CD14-positive monocyte (primary cell): ENCODE measurements around the gene KRTAP5-5. TPM values are rescaled to one million over a fixed set of nuclear protein-coding genes. Genes with fewer than 3 reads are reported as not detected.
"Not testable (repeated sequence)": the region's sequence is repeated elsewhere in the genome, so short reads cannot be mapped to it uniquely, and the experiment has no call there.

Experiments used
- DNase-seq, 3 donors: peaks; one replicate each; pipeline ENCODE4 v3.0.0-alpha.2; 2011 to 2022
- H2AFZ ChIP-seq: 2 replicates; pipeline ENCODE4 v1.6.0; 2012; ENCODE audit warnings: mild to moderate bottlenecking, low read depth, low read length, inconsistent platforms; ENCODE audit not compliant: insufficient read depth, poor library complexity, severe bottlenecking
- H3K27ac ChIP-seq, 2 donors: 1 replicate in 1 of 2; 2 replicates in 1 of 2; pipeline ENCODE4 v1.5.1; 2012 to 2013; ENCODE audit warnings: low read length in 2 of 2, control low read depth in 1 of 2, inconsistent platforms in 1 of 2, low read depth in 1 of 2, mild to moderate bottlenecking in 1 of 2
- H3K27me3 ChIP-seq, 2 donors: one replicate each; pipeline versions ENCODE4 v1.6.0 to v1.6.1; 2011 to 2013; ENCODE audit warnings: low read length in 2 of 2; ENCODE audit not compliant: control insufficient read depth in 2 of 2, insufficient read depth in 2 of 2
- H3K36me3 ChIP-seq, 2 donors: replicated peaks in 1 of 2; 1 replicate in 1 of 2; 2 replicates in 1 of 2; pipeline versions ENCODE4 v1.5.1 to v1.6.1; 2012 to 2013; ENCODE audit warnings: low read length in 2 of 2, control low read depth in 1 of 2, inconsistent platforms in 1 of 2, mild to moderate bottlenecking in 1 of 2; ENCODE audit not compliant: insufficient read depth in 2 of 2, control insufficient read depth in 1 of 2
- H3K4me1 ChIP-seq, 2 donors: 1 replicate in 1 of 2; 2 replicates in 1 of 2; pipeline versions ENCODE4 v1.5.1 to v1.6.1; 2012 to 2013; ENCODE audit warnings: low read length in 2 of 2, control low read depth in 1 of 2, inconsistent platforms in 1 of 2, mild to moderate bottlenecking in 1 of 2, moderate library complexity in 1 of 2; ENCODE audit not compliant: insufficient read depth in 2 of 2, control insufficient read depth in 1 of 2
- H3K4me2 ChIP-seq: replicated peaks from 2 replicates; pipeline ENCODE3; 2012; ENCODE audit warnings: low read length, moderate library complexity, mild to moderate bottlenecking; ENCODE audit not compliant: poor library complexity, severe bottlenecking; ENCODE audit errors: extremely low read depth
- H3K4me3 ChIP-seq, 3 experiments: fragments of 200-600 bp in 1 of 3; sonication (generic) in 1 of 3; replicated peaks in 1 of 3; 1 replicate in 2 of 3; 2 replicates in 1 of 3; pipeline ENCODE4 v1.5.1; 2011 to 2013; ENCODE audit warnings: low read length in 3 of 3, mild to moderate bottlenecking in 3 of 3, control low read depth in 2 of 3, low read depth in 2 of 3, inconsistent platforms in 1 of 3, moderate library complexity in 1 of 3
- H3K79me2 ChIP-seq: 2 replicates; pipeline ENCODE4 v1.6.0; 2012; ENCODE audit warnings: mild to moderate bottlenecking, control low read depth, inconsistent platforms, low read length, moderate library complexity; ENCODE audit not compliant: insufficient read depth
- H3K9ac ChIP-seq: 2 replicates; pipeline ENCODE4 v1.6.0; 2017; ENCODE audit warnings: low read length, mild to moderate bottlenecking; ENCODE audit not compliant: insufficient read depth, poor library complexity, severe bottlenecking
- H3K9me3 ChIP-seq, 2 donors: replicated peaks in 1 of 2; 1 replicate in 1 of 2; 2 replicates in 1 of 2; pipeline versions ENCODE4 v1.5.1 to v1.6.1; 2012 to 2013; ENCODE audit warnings: low read length in 2 of 2, control low read depth in 1 of 2; ENCODE audit not compliant: control insufficient read depth in 1 of 2, insufficient read depth in 1 of 2
- H4K20me1 ChIP-seq: 2 replicates; pipeline ENCODE4 v1.6.0; 2012; ENCODE audit warnings: mild to moderate bottlenecking, low read length, control low read depth, moderate library complexity; ENCODE audit not compliant: insufficient read depth
- H3K27ac Mint-ChIP-seq, 7 donors: one replicate each; pipeline ENCODE4 v1.8.0; 2020; ENCODE audit warnings: mild to moderate bottlenecking in 7 of 7, mixed read lengths in 7 of 7, moderate library complexity in 6 of 7, inconsistent platforms in 2 of 7
- H3K27me3 Mint-ChIP-seq, 3 donors: one replicate each; pipeline ENCODE4 v1.8.0; 2021 to 2022; ENCODE audit warnings: low read depth in 3 of 3, mild to moderate bottlenecking in 3 of 3, mixed read lengths in 3 of 3, moderate library complexity in 3 of 3, inconsistent platforms in 1 of 3
- H3K36me3 Mint-ChIP-seq, 2 donors: one replicate each; pipeline ENCODE4 v1.8.0; 2020; ENCODE audit warnings: mixed read lengths in 2 of 2, inconsistent platforms in 1 of 2, mild to moderate bottlenecking in 1 of 2
- H3K4me1 Mint-ChIP-seq: one replicate; pipeline ENCODE4 v1.8.0; 2020; ENCODE audit warnings: mild to moderate bottlenecking, mixed read lengths
- H3K4me3 Mint-ChIP-seq, 2 donors: one replicate each; pipeline ENCODE4 v1.8.0; 2020; ENCODE audit warnings: mild to moderate bottlenecking in 2 of 2, mixed read lengths in 2 of 2, moderate library complexity in 1 of 2
- H3K9me3 Mint-ChIP-seq, 7 donors: one replicate each; pipeline ENCODE4 v1.8.0; 2020 to 2022; ENCODE audit warnings: mixed read lengths in 7 of 7, mild to moderate bottlenecking in 6 of 7, moderate library complexity in 6 of 7, inconsistent platforms in 2 of 7
- WGBS: methylation state at CpG from one replicate; pipeline ENCODE4 v1.1.5; 2013; ENCODE audit warnings: missing lambda C conversion rate; ENCODE audit not compliant: insufficient coverage; 5-methylcytosine and 5-hydroxymethylcytosine counted together
- intact Hi-C, 2 donors: fragments of 100-400 bp; cut with micrococcal nuclease; formaldehyde crosslinking; loops; one replicate each; pipeline versions ENCODE4 v1.15.0 to v1.15.1; 2023
- polyA plus RNA-seq, 3 donors: library from polyadenylated mRNA; depleted of rRNA in 1 of 3; unstranded in 2 of 3; stranded (reverse) in 1 of 3; fragments of 300-500 nt in 2 of 3; fragments of >200 nt in 1 of 3; fragmentation: Illumina TruSeq in 2 of 3; gene quantifications; 1 replicate in 2 of 3; 2 replicates in 1 of 3; pipeline ENCODE4 v1.2.3, GENCODE V29; 2012 to 2021
- TF ChIP-seq, protein P1 (sequence below): fragments of 200-600 bp; IDR thresholded peaks from one replicate; pipeline ENCODE4 v1.8.0; 2022; ENCODE audit warnings: antibody characterized with exemption, mild to moderate bottlenecking

Gene KRTAP5-5
- polyA plus RNA-seq, 3 donors, result not detected

DNA sequence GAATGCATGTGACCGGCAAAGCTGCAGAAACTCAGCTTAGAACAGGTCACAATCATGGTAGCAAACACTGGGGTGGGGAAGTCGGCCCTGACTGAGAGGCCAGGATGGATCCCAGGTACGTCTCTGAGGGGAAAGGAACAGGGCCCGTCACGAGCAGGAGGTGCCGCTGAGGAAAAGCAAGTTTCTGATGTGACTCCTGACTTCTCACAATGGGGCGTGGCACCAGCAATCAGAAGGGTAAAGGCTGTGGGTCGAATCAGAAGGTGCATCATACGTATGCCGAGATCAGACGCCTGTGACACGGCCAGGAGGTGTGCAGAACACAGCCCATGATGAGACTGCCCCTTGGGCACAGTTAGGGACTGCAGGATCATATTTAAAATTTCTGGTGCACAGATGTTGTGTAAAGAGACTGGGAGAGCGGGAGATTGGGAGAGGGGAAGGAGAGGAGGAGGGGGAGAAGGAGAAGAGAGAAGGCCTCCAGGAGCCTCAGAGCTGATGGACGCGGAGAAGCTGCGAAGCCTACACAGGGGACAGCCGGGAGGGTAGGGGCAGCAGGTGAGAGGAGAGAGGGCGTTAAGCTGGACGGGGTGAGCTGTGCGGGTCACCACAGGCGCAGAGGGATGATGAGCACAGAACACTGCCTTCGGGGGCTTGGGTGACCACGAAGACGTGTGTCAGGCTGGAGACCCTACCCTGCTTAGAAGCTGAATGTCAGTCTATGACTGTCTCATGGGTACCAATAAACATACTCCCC lies 30.7 kb downstream of the KRTAP5-5 start:
- Histone ChIP-seq H3K27me3 (peaks cover 0 to 14% of the 10 kb centered on the region in 2 donors), H3K27ac (no peak overlapping the region), H3K4me3 (no peak overlapping the region), H3K79me2 (no peaks in the 10 kb centered on the region), H3K9me3 (no peaks in the 10 kb centered on the region), H3K4me2 (no peak overlapping the region), H3K4me1 (no peaks in the 10 kb centered on the region), H4K20me1 (no peaks in the 10 kb centered on the region), H2AFZ (no peak overlapping the region), H3K9ac (no peak overlapping the region), H3K36me3 (no peaks in the 10 kb centered on the region)
- DNase-seq, result no peak
- Mint-ChIP-seq H3K36me3 (no peaks in the 10 kb centered on the region), H3K9me3 (peaks cover 0 to 4% (median 0%) of the 10 kb centered on the region in 7 donors), H3K27ac (peak overlapping the region in 2 of 7 donors; percentile 3 to 16), H3K4me3 (peak overlapping the region in 1 of 2 donors; percentile 56), H3K4me1 (peaks cover 2% of the 10 kb centered on the region), H3K27me3 (peaks cover 43 to 54% (median 43%) of the 10 kb centered on the region in 3 donors)
- intact Hi-C loops, result no loop called here
- TF ChIP-seq, protein P1, sequence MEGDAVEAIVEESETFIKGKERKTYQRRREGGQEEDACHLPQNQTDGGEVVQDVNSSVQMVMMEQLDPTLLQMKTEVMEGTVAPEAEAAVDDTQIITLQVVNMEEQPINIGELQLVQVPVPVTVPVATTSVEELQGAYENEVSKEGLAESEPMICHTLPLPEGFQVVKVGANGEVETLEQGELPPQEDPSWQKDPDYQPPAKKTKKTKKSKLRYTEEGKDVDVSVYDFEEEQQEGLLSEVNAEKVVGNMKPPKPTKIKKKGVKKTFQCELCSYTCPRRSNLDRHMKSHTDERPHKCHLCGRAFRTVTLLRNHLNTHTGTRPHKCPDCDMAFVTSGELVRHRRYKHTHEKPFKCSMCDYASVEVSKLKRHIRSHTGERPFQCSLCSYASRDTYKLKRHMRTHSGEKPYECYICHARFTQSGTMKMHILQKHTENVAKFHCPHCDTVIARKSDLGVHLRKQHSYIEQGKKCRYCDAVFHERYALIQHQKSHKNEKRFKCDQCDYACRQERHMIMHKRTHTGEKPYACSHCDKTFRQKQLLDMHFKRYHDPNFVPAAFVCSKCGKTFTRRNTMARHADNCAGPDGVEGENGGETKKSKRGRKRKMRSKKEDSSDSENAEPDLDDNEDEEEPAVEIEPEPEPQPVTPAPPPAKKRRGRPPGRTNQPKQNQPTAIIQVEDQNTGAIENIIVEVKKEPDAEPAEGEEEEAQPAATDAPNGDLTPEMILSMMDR, result no peak
- 86% methylated on average over 21 of the region's 24 CpGs for WGBS

DNA sequence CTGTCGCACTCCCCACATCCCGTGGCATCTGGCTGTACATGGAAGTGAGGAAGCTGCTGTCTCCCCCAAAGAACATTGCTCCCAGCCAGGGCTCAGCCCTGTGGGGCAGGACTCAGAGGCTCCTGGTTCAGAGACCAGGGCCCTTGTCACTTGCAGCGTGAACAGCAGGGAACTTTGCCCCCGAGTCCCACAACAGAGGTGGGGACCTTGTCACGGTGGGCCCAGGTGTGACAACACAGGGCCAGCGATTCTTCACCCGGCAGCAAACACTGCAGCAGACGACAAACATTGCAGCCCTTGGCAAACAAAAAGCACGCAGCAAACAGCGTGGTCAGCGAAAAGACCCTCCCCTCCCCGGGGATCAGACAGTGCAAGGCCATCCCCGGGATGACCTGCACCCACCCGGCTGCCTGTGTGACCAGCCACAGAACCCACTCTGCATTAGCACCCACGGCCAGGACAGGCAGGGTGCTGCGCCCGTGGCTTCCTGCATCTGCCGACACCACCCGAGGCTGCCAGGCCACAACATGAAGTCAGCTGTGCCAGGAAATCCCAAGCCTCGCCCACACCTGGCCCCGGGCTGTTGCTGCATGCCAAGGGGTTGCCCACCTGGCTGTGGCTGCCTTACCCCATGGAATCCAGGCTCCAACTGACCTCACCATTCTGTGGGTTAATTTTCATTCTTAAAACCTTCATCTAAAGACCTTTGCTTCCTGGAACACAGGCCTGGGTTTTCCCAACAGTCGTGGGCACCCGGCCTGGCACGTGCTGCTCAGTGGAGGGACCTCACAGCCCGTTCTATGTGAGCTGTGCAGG lies 32.1 kb downstream of the KRTAP5-5 start:
- peaks cover 0 to 14% of the 10 kb centered on the region in 2 donors for H3K27me3 ChIP-seq
- H3K36me3 ChIP-seq, DNase-seq, H3K27ac ChIP-seq, H3K4me2 ChIP-seq, H3K27ac Mint-ChIP-seq, H3K9me3 ChIP-seq, H4K20me1 ChIP-seq, H3K4me1 Mint-ChIP-seq, H3K4me3 Mint-ChIP-seq, H3K79me2 ChIP-seq, H2AFZ ChIP-seq, H3K9me3 Mint-ChIP-seq, H3K4me1 ChIP-seq, intact Hi-C loops, H3K36me3 Mint-ChIP-seq, H3K9ac ChIP-seq, H3K4me3 ChIP-seq: not testable (repeated sequence)
- peaks cover 43 to 56% (median 43%) of the 10 kb centered on the region in 3 donors for H3K27me3 Mint-ChIP-seq
- 3% methylated on average over 6 of the region's 25 CpGs for WGBS

DNA sequence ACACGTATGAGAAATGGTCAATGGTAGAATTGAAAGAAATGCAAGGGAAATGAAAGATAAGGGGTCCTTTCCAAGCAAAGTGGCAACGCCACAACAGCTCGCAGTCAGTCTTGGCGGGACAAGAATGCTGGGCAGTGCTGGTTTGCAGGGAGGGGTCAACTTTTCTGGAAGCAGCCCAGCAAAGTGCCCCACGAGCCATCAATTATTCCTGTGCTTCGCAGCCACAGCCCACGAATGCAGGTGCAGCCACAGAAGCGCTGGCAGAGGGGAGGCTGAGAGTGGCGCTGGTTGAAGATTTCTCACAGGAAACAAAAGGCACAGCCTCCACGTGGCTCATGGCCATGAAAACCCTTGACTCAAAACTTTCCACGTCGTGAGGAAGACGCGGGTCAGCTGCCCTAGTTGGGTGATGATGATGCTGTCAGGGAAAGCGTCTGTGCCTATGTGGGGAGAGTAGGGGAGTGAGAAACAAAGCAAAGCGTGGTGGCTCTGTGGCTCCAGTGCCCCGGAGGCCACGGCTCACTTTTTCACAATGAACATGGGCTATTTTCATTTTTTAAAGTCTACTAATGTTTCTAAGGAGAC lies 33.2 kb downstream of the KRTAP5-5 start:
- not testable (repeated sequence) for DNase-seq, H3K27ac Mint-ChIP-seq

More for the DNA sequence above, 33.2 kb downstream of the KRTAP5-5 start:
- H3K4me3 Mint-ChIP-seq, H3K4me1 ChIP-seq, H2AFZ ChIP-seq, H3K9me3 Mint-ChIP-seq, H3K9ac ChIP-seq, H3K9me3 ChIP-seq, H3K27ac ChIP-seq, H3K4me2 ChIP-seq, H3K79me2 ChIP-seq, H3K4me3 ChIP-seq, H3K4me1 Mint-ChIP-seq, H4K20me1 ChIP-seq, H3K36me3 Mint-ChIP-seq, intact Hi-C loops, H3K36me3 ChIP-seq: not testable (repeated sequence)
- 26% methylated on average over 3 of the region's 18 CpGs for WGBS
- peaks cover 42 to 52% (median 44%) of the 10 kb centered on the region in 3 donors for H3K27me3 Mint-ChIP-seq
- H3K27me3 ChIP-seq, result peaks cover 0 to 16% of the 10 kb centered on the region in 2 donors
